Daoy (cell line): Measurements from ENCODE around the gene SLC6A18. TPM values are rescaled to one million over a fixed set of nuclear protein-coding genes. Genes with fewer than 3 reads are reported as not detected.
"Not testable (repeated sequence)": the region's sequence is repeated elsewhere in the genome, so short reads cannot be mapped to it uniquely, and the experiment has no call there.

Source experiments
- DNase-seq: peaks from one replicate; pipeline ENCODE4 v3.0.0-alpha.2; 2015; ENCODE audit warnings: low read depth
- total RNA-seq: library from RNA; depleted of rRNA; stranded (reverse); fragments of >200 nt; shearing (Covaris generic); gene quantifications from 2 replicates; pipeline ENCODE4 v1.2.3, GENCODE V29; 2014; rRNA removed

Gene SLC6A18
- total RNA-seq, 1 experiment from 2014 or later = not detected

DNA sequence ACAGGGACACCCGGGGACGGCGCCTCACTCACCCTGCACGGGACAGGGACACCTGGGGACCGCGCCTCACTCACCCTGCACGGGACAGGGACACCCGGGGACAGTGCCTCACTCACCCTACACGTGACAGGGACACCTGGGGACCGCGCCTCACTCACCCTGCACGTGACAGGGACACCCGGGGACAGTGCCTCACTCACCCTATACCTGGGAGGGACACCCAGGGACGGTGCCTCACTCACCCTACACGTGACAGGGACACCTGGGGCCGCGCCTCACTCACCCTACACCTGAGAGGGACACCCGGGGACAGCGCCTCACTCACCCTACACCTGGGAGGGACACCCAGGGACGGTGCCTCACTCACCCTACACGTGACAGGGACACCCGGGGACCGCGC, 65.8 kb downstream of the SLC6A18 start:
- not testable (repeated sequence) for DNase-seq

DNA sequence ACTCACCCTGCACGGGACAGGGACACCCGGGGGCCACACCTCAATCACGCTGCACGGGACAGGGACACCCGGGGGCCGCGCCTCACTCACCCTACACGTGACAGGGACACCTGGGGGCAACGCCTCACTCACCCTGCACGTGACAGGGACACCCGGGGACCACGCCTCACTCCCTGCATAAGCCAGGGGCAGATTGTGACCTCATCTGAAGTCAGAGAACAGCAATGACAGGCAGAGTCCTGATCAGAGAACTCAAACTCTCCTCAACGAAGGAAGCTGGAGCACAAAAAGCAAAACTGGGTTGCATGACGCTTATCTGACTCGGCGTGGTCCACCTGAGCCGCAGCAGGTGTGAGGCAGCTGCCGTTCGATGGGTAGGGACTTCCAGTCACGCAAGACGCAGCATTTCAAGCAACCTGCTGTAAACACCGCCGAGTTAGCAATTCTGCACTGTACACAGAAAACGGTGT, 66.5 kb downstream of the SLC6A18 start:
- no peak for DNase-seq

DNA sequence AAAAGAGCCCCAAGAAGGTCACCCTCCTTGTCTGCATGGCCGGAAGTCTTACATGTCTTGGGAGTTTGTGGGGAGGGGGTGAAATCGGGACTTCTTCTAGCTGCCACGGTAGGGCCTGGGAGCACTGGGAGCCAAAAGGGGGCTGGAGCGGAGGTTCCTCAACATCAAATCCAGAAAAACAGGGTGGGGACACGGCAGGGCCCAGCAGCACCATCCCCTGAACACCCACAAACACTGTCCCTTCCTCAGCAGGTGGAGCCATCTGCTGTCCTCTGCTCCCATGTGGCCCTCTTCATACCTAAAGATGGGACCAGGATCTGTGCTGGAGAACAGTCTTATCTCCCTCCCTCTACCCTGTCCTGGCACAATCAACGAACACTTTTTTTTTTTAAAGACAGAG, 67.0 kb downstream of the SLC6A18 start:
- no peak for DNase-seq

DNA sequence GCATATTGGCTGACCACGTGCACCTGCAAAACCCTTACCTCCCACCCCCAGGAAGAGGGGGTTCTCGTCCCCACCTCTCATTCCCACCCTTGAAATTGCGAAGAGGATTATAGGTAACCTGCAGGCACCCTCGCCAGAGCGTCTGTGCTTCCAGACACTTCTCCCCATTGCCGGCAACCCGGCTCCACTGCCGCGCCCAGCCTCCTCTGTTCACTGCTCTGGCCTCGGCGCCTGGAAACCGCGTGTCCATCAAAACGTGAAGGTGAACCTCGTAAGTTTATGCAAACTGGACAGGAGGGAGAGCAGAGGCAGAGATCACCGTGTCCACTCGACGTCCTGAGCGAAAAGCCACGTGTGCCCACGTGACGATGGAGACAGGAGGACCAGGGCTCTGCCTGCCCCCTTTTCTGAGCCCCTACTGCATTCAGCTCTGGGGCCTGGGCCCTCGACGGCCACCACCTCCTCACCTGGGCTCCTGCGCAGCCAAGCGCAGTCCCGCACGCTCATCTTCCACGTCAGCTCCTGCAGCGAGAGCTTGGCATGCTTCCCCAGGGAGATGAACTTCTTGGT, 67.8 kb downstream of the SLC6A18 start:
- no peak for DNase-seq

DNA sequence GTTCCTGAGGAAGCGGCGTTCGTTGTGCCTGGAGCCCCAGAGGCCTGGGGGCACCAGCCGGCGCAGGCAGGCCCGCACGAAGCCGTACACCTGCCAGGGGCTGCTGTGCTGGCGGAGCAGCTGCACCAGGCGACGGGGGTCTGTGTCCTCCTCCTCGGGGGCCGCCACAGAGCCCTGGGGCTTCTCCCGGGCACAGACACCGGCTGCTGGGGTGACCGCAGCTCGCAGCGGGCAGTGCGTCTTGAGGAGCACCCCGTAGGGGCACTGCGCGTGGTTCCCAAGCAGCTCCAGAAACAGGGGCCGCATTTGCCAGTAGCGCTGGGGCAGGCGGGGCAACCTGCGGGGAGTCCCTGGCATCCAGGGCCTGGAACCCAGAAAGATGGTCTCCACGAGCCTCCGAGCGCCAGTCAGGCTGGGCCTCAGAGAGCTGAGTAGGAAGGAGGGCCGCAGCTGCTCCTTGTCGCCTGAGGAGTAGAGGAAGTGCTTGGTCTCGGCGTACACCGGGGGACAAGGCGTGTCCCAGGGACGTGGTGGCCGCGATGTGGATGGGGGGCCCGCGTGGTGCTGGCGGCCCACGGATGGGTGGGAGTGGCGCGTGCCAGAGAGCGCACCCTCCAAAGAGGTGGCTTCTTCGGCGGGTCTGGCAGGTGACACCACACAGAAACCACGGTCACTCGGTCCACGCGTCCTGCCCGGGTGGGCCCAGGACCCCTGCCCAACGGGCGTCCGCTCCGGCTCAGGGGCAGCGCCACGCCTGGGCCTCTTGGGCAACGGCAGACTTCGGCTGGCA, 68.4 kb downstream of the SLC6A18 start:
- no peak for DNase-seq

DNA sequence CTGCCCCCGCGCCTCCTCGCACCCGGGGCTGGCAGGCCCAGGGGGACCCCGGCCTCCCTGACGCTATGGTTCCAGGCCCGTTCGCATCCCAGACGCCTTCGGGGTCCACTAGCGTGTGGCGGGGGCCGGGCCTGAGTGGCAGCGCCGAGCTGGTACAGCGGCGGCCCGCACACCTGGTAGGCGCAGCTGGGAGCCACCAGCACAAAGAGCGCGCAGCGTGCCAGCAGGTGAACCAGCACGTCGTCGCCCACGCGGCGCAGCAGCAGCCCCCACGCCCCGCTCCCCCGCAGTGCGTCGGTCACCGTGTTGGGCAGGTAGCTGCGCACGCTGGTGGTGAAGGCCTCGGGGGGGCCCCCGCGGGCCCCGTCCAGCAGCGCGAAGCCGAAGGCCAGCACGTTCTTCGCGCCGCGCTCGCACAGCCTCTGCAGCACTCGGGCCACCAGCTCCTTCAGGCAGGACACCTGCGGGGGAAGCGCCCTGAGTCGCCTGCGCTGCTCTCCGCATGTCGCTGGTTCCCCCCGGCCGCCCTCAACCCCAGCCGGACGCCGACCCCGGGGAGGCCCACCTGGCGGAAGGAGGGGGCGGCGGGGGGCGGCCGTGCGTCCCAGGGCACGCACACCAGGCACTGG, 69.1 kb downstream of the SLC6A18 start:
- no peak for DNase-seq

DNA sequence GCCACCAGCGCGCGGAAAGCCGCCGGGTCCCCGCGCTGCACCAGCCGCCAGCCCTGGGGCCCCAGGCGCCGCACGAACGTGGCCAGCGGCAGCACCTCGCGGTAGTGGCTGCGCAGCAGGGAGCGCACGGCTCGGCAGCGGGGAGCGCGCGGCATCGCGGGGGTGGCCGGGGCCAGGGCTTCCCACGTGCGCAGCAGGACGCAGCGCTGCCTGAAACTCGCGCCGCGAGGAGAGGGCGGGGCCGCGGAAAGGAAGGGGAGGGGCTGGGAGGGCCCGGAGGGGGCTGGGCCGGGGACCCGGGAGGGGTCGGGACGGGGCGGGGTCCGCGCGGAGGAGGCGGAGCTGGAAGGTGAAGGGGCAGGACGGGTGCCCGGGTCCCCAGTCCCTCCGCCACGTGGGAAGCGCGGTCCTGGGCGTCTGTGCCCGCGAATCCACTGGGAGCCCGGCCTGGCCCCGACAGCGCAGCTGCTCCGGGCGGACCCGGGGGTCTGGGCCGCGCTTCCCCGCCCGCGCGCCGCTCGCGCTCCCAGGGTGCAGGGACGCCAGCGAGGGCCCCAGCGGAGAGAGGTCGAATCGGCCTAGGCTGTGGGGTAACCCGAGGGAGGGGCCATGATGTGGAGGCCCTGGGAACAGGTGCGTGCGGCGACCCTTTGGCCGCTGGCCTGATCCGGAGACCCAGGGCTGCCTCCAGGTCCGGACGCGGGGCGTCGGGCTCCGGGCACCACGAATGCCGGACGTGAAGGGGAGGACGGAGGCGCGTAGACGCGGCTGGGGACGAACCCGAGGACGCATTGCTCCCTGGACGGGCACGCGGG, 69.9 kb downstream of the SLC6A18 start, which contains the start of gene TERT:
Gene TERT (minus strand): TSS at position 234 of the 815 bp plus-strand sequence. CDS start 79 bp downstream, at position 155.
- peak; percentile 73 for DNase-seq

DNA sequence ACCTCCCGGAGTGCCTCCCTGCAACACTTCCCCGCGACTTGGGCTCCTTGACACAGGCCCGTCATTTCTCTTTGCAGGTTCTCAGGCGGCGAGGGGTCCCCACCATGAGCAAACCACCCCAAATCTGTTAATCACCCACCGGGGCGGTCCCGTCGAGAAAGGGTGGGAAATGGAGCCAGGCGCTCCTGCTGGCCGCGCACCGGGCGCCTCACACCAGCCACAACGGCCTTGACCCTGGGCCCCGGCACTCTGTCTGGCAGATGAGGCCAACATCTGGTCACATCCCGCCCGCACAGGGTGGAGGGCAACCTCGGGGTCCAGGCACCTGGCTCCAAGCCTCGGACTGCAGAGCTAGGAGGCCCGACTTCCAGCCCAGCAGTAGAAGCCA, 70.5 kb downstream of the SLC6A18 start:
- DNase-seq = no peak

Other genes with a start within 250 kb of the SLC6A18 start
- gene NKD2, start 216.6 kb upstream of the SLC6A18 start, total RNA-seq = 0.45 and 1.3 TPM in 2 replicates
- 3.0 and 3.2 TPM in 2 replicates for gene SLC12A7, start 113.3 kb upstream of the SLC6A18 start, total RNA-seq
- not detected in 2 replicates for gene SLC6A19, start 23.8 kb upstream of the SLC6A18 start, total RNA-seq
- 3.9 and 8.8 TPM in 2 replicates for gene TERT, start 69.7 kb downstream of the SLC6A18 start, total RNA-seq
- 176 and 204 TPM in 2 replicates for gene CLPTM1L, start 119.7 kb downstream of the SLC6A18 start, total RNA-seq
- not detected in 2 replicates for gene SLC6A3, start 220.1 kb downstream of the SLC6A18 start, total RNA-seq